HEK293 (cell line): Measurements from ENCODE around the gene STIP1.

Source experiments
- CTCF ChIA-PET: fragments of 350-600 bp; formaldehyde crosslinking; extraction: SDS; loops from one replicate; lab custom pipeline; 2021; ENCODE audit warnings: antibody characterized with exemption; lab: Yijun Ruan, JAX
- POLR2A ChIA-PET: fragments of 300-600 bp; formaldehyde crosslinking; extraction: SDS; loops from one replicate; lab custom pipeline; 2020; ENCODE audit warnings: antibody characterized with exemption, inconsistent platforms; lab: Yijun Ruan, JAX
- H3K27ac ChIP-seq: fragments of 200-500 bp; sonication (Bioruptor generic); 2 replicates; pipeline ENCODE4 v1.5.1; 2014; ENCODE audit warnings: low read depth, low read length, control low read depth, inconsistent platforms; ENCODE audit errors: extremely low read depth
- H3K36me3 ChIP-seq, 2 experiments: fragments of 200-500 bp in 1 of 2; sonication (Bioruptor generic) in 1 of 2; 1 replicate in 1 of 2; 2 replicates in 1 of 2; pipeline ENCODE4 v1.5.1; 2014 to 2017; ENCODE audit warnings: inconsistent platforms in 2 of 2, low read length in 2 of 2; ENCODE audit not compliant: control insufficient read depth in 2 of 2, insufficient read depth in 1 of 2
- H3K4me1 ChIP-seq: fragments of 200-500 bp; sonication (Bioruptor generic); 2 replicates; pipeline ENCODE4 v1.5.1; 2014; ENCODE audit warnings: mild to moderate bottlenecking, low read length, inconsistent platforms; ENCODE audit not compliant: control insufficient read depth, insufficient read depth
- H3K4me3 ChIP-seq: 2 replicates; pipeline ENCODE4 v1.5.1; 2011; ENCODE audit warnings: low read depth, mild to moderate bottlenecking, control low read depth, low read length, moderate library complexity
- H3K9me3 ChIP-seq: fragments of 200-500 bp; sonication (Bioruptor generic); 2 replicates; pipeline ENCODE4 v1.5.1; 2014; ENCODE audit warnings: low read depth, low read length, inconsistent platforms; ENCODE audit not compliant: control insufficient read depth, insufficient read depth
- BCL11A ChIP-seq: fragments of 450-650 bp; formaldehyde crosslinking; IDR thresholded peaks from 2 replicates; pipeline ENCODE4 v1.5.1; 2016; ENCODE audit warnings: low read depth, missing biosample characterization, missing genetic modification characterization
- BCL11B ChIP-seq: fragments of 450-650 bp; formaldehyde crosslinking; IDR thresholded peaks from 2 replicates; pipeline ENCODE4 v1.5.1; 2016; ENCODE audit warnings: low read depth, missing biosample characterization, missing genetic modification characterization
- FEZF1 ChIP-seq: fragments of 450-650 bp; formaldehyde crosslinking; IDR thresholded peaks from 2 replicates; pipeline ENCODE4 v1.5.1; 2016; ENCODE audit warnings: missing biosample characterization, missing genetic modification characterization
- HIC1 ChIP-seq: fragments of 450-650 bp; formaldehyde crosslinking; IDR thresholded peaks from 2 replicates; pipeline ENCODE4 v1.5.1; 2016; ENCODE audit warnings: missing biosample characterization, missing genetic modification characterization
- KLF10 ChIP-seq: fragments of 450-650 bp; IDR thresholded peaks from 2 replicates; pipeline ENCODE4 v1.5.1; 2018; ENCODE audit warnings: missing biosample characterization, mild to moderate bottlenecking, missing genetic modification characterization
- KLF17 ChIP-seq: fragments of 450-650 bp; formaldehyde crosslinking; IDR thresholded peaks from 2 replicates; pipeline ENCODE4 v1.5.1; 2016; ENCODE audit warnings: missing biosample characterization, missing genetic modification characterization
- KLF8 ChIP-seq: fragments of 450-650 bp; formaldehyde crosslinking; IDR thresholded peaks from 2 replicates; pipeline ENCODE4 v1.5.1; 2016; ENCODE audit warnings: missing biosample characterization, missing genetic modification characterization
- PRDM10 ChIP-seq: fragments of 450-650 bp; formaldehyde crosslinking; IDR thresholded peaks from 2 replicates; pipeline ENCODE4 v1.5.1; 2016; ENCODE audit warnings: missing biosample characterization, missing genetic modification characterization
- ZBTB21 ChIP-seq: fragments of 450-650 bp; formaldehyde crosslinking; IDR thresholded peaks from 2 replicates; pipeline ENCODE4 v1.5.1; 2017; ENCODE audit warnings: missing biosample characterization, missing genetic modification characterization
- ZBTB8A ChIP-seq: fragments of 450-650 bp; formaldehyde crosslinking; IDR thresholded peaks from 2 replicates; pipeline ENCODE4 v1.5.1; 2016; ENCODE audit warnings: missing biosample characterization, missing genetic modification characterization
- ZFP37 ChIP-seq: fragments of 450-650 bp; formaldehyde crosslinking; IDR thresholded peaks from 2 replicates; pipeline ENCODE4 v1.5.1; 2016; ENCODE audit warnings: missing biosample characterization, missing genetic modification characterization
- ZNF148 ChIP-seq: fragments of 450-650 bp; formaldehyde crosslinking; IDR thresholded peaks from 2 replicates; pipeline ENCODE4 v1.5.0; 2017; ENCODE audit warnings: missing biosample characterization, missing genetic modification characterization, borderline replicate concordance
- ZNF518A ChIP-seq: fragments of 450-650 bp; formaldehyde crosslinking; conservative IDR thresholded peaks from 2 replicates; pipeline ENCODE4 v1.5.1; 2016; ENCODE audit warnings: low read depth, missing biosample characterization, missing genetic modification characterization
- ZNF571 ChIP-seq: fragments of 450-650 bp; formaldehyde crosslinking; IDR thresholded peaks from 2 replicates; pipeline ENCODE4 v1.5.0; 2017; ENCODE audit warnings: missing biosample characterization, missing genetic modification characterization
- ZNF629 ChIP-seq: fragments of 450-650 bp; formaldehyde crosslinking; IDR thresholded peaks from 2 replicates; pipeline ENCODE4 v1.5.1; 2017; ENCODE audit warnings: missing biosample characterization, missing genetic modification characterization
- ZNF639 ChIP-seq: fragments of 450-650 bp; formaldehyde crosslinking; IDR thresholded peaks from 2 replicates; pipeline ENCODE4 v1.5.1; 2016; ENCODE audit warnings: missing biosample characterization, missing genetic modification characterization

STIP1 gene

GRCh38 chr11:64240435-64241240 lies 54.7 kb downstream of the STIP1 start, which contains the start of gene FKBP2:
TSS of gene FKBP2 (plus strand) at chr11:64241095. CDS start at chr11:64242388, 1,293 bp downstream.
- POLR2A ChIA-PET: interaction anchor here (0.7 to 7.2 kb wide), 21 partner anchors 8 to 538 kb away, joined by 3 to 96 read pairs (median 6); partner anchors contain the start of genes BAD, CATSPERZ, DNAJC4 and ESRRA
- no peaks in the 10 kb centered on the region for H3K9me3 ChIP-seq
- peaks cover 0 to 50% of the 10 kb centered on the region in 2 experiments; a peak in 1 of 3 replicates for H3K36me3 ChIP-seq
- no peaks in the 10 kb centered on the region for H3K4me1 ChIP-seq
- peak within 1 kb of the TSS; percentile 75 for H3K4me3 ChIP-seq
- CTCF ChIA-PET: interaction anchor here (0.6 to 1.2 kb wide), 9 partner anchors 10 to 788 kb away, joined by 3 to 5 read pairs (median 4); no protein-coding TSS in a partner anchor
- H3K27ac ChIP-seq: peak within 1 kb of the TSS; percentile 83
- TF ChIP-seq BCL11A (tag by site-specific recombination) (0 out of 2 replicates have a peak, but pooled peaks have one; percentile 12), KLF17 (peak; percentile 11; the same call in 1 of the 2 replicates), PRDM10 (tag by site-specific recombination) (peak; percentile 51; the same call in 1 of the 2 replicates), ZNF629 (tag by site-specific recombination) (peak; percentile 86), ZBTB21 (tag by site-specific recombination) (0 out of 2 replicates have a peak, but pooled peaks have one; percentile 58), FEZF1 (tag by site-specific recombination) (peak; percentile 40; the same call in 1 of the 2 replicates), ZNF571 (tag by site-specific recombination) (no peak), ZNF639 (tag by site-specific recombination) (0 out of 2 replicates have a peak, but pooled peaks have one; percentile 17), ZNF148 (tag by site-specific recombination) (no peak), ZFP37 (no peak), KLF8 (tag by site-specific recombination) (peak; percentile 48; the same call in 1 of the 2 replicates), ZNF518A (tag by site-specific recombination) (peak; percentile 79), ZBTB8A (tag by site-specific recombination) (0 out of 2 replicates have a peak, but pooled peaks have one; percentile 15), KLF10 (tag by site-specific recombination) (peak; percentile 82), HIC1 (tag by site-specific recombination) (peak; percentile 95), BCL11B (tag by site-specific recombination) (peak; percentile 18; the same call in 1 of the 2 replicates)
